Measurements from ENCODE around the gene RAD23A.

- TF ChIP-seq BRD4 (IDR thresholded peaks at IDR 0.05) = no peak
- TF ChIP-seq ZNF707 (CRISPR knock-in tag; conservative IDR thresholded peaks at IDR 0.05) = no peak
- TF ChIP-seq BACH1 (tag; IDR thresholded peaks at IDR 0.05) = no peak
- no peak for TF ChIP-seq E2F4 (CRISPR knock-in tag; IDR thresholded peaks at IDR 0.05; ENCODE audit: low read depth)
- TF ChIP-seq NFYB (IDR thresholded peaks at IDR 0.05; ENCODE audit: extremely low read depth, insufficient read length) = no peak
- TF ChIP-seq SMARCC2 (IDR thresholded peaks at IDR 0.05; ENCODE audit: low read depth) = no peak
Measured at GRCh38 chr19:12997179-12997966, 51.7 kb downstream of the RAD23A start.

All from K562 (cell line).